LoVo (cell line): ENCODE results near the gene ANXA2.
"Not testable (repeated sequence)": the region's sequence is repeated elsewhere in the genome, so short reads cannot be mapped to it uniquely, and the experiment has no call there.

Experiments used
- DNase-seq: peaks from one replicate; pipeline ENCODE4 v3.0.0-alpha.2; 2016; ENCODE audit warnings: low spot score

ANXA2 gene

DNA sequence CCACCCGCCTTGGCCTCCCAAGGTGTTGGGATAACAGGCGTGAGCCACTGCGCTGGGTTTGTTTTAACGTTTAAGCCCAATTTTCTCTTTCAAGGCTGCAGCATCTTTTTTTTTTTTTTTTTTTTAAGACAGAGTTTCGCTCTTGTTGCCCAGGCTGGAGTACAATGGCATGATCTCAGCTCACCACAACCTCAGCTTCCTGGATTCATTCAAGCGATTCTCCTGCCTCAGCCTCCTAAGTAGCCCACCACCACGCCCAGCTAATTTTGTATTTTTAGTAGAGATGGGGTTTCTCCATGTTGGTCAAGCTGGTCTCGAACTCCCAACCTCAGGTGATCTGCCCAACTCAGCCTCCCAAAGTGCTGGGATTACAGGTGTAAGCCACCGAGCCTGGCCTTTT is 12.6 kb upstream of the ANXA2 start:
- not testable (repeated sequence) for DNase-seq

DNA sequence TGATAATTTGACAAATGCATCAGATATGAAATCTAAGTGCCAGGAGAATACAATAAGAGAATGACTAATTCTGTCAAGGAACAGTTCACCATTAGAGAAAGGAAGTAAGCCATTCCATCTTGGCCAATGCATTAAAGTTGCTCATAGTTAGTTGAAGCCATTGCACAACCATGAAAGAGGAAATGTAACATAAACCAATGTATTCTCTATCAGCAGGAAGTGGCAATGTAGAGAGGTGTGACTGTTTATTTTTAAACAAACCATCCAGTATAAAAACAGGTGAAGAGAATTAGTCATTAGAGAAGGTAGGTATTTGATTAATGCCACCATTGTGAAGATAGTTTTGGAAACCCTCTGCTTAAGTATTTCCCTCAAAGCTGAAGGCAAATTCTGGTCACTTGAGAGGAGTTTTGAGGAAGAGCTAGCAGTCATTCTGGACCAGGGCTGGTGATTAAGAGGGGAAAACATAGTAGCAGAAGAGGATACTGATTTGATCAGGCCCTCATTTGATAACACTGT is 10.7 kb upstream of the ANXA2 start:
- DNase-seq, result peak; percentile 91

DNA sequence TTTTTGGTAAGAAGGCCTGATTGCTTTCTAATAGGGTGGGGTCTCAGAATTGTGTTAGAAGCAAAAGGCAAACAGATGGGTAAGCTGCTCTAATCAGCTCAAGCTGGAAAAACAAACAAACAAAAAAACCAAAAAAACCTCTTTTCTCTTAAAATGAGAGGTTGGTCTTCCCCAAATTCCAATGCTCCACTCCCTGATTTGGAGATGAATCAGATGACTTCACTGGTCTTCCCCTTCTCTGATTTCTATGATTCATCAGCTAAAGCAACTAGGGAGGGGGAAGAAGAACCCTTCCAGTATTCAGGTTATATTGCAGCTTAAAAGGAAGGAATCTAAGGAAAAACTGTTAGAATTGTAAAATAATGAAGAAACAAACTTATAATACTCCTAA is 9.6 kb upstream of the ANXA2 start:
- DNase-seq, result peak; percentile 72

DNA sequence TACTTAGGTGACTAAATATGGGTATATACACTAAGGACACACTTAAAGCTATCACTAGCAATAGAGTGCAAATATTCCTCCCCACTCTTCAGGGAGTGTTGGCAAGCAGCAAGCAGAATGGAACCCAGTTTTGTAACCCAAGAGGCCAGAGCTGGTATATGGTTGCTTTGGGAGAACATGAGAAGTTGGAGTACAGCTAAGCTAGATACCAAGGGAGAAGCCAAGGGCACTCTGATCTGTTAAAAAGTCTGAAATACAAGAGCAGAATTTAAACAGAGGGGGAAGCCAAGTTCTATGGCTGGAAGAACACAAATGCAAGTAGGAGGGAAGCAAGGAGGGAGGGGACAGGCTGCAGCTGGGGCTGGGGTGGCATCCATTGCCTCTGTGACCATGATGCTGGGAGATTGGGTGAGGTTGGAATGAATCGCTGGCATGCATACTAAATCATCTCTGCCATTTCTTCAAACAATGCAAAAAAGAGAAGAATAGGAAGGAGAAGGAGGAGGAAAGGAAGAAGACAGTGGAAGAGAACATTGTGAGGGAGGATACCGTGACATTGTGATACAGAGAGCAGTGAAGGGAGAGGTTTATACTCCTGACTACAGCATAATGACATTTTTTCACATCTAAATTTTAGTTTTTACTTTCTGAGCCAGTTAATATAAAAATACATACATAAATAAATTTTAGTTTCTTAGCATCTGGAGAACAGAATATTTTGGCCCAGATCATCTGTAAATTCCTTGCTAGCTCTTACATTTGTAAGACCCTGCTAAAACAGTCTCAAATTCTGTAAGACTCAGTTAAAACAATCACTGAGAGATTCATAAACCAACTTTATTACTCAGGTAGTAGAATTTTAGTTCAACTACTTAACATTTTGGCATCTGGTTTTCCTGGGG is 9.0 kb upstream of the ANXA2 start:
- no peak for DNase-seq

DNA sequence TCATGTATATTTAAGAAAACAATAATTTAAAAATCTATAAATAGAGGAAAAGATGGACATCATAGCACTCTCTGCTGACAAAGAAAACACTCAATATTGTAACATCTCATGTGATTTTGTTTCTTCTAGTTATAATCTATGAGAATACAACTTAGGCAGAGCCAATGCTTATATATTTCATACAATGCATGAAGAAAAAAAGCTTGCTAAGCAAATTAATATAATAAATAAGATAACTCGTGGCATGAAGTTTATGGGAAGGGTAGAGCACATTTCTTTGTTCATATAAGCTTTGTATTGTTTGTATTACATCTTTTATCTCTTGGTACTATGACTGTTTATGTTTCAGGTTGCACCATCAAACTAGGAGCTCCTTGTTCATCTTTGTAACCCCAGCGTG is 7.6 kb upstream of the ANXA2 start:
- DNase-seq, result no peak

DNA sequence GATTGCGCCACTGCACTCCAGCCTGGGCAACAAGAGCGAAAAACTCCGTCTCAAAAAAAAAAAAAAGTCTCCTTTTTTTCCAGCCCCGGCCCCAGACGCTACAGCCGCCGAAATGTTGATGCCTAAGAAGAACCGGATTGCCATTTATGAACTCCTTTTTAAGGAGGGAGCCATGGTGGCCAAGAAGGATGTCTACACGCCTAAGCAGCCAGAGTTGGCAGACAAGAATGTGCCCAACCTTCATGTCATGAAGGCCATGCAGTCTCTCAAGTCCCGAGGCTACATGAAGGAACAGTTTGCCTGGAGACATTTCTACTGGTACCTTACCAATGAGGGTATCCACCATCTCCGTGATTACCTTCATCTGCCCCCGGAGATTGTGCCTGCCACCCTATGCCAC is 6.6 kb upstream of the ANXA2 start:
- not testable (repeated sequence) for DNase-seq

DNA sequence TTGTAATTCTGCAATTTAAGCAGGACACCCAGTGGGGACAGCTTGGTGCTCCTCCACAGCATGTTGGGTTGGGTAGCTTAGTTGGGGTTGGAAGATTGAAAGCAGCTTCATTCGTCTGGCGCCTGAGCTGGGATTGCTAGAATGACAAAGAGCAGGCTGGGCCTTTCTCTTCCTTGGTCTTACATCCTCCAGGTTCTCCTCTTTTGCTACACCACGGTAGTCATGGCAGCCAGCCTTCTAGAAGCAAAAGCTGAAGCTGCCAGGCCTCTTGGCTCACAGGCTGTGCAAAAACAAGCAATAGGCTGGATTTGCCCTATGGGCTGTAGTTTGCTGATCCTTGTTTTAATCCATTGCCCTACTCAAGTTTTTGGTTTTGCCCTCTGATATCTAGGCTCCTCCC is 3.2 kb upstream of the ANXA2 start:
- no peak for DNase-seq

DNA sequence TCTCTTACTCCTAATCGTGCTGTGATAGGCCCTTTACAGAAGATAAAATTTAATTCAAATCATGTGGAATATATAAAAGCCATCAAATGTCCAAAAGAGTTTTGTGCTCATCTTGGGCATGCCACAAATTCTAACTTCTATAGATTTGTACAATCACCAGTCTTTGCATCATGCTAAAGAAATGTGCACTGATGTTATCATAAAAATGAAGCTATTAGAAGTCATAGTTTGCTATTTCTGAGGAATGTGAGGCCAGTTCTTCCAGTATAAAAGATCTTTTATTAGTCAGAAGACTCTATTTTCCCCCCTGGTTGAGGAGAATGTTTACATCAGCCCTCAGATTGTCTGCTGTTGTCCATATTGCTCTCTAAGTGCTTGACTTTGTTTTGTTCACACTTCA is 2.1 kb upstream of the ANXA2 start:
- DNase-seq, result no peak

DNA sequence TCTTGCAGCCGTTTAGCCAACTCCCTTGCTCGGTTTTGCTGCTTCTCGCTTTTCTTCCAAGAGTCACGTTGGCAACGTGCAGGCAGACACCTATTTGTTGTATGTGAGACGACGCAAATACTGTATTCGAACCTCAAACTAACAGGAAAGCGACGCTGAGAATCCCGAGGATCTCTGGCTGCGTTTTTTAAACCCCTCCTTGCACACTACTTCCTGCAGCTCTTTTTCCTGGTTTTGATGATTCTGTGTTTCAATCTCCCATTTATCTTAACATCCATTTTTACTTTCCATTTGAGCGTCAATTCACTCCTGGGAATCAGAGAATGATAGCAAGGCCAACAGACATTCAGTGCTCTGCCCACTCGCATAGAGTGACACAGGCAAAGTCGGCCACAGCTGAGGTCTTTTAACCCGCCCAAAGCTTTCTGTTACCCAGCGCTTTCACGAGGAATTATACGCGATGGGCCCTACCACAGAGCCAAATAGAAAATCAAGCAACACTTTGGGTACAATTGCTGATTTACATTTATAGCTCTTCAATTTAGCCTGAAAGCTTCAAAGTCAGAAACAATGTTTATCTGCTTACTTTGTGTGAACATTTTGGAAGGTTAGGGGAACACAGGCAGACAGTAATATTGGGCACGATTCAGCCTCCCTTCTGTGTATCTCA is 1.6 kb upstream of the ANXA2 start:
- DNase-seq, result no peak

DNA sequence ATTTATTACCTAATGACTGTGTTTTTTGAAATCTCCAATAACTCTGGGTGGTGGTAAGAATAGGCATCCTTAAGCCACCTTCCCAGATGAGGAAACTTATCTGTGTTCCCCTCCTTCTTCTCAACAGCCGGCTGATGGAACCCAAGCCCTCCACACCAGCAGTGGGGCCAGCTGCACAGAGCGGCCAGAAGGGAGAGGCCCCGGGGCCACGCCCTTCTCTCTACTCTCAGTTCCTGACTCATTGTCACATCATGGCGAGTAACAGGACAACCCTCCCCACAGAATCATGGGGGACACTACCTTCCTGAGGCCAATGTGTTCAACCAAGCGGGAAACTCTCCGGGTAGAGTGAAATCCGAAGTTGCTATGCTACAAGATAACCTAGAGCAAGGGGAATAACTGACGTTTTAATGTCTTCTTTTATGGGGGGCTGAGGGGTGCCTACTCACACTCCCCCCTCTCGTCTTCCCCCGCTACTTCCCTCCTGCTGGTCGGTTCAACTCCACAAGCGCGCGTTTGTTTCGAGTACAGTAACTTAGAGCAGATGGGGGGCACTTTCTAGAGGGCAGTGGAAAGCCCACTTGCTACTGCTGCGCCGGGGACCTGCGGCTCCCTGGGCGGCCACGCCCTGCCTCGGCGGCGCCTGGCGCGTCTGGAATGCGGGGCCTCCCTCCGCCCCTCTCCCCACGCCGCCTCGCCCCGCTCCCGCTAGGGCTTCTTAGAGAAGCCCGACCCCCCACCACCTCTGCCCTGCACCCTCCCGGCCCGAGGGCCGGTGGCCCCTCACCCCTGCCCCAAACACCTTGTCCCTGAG is 621 bp downstream of the ANXA2 start:
- DNase-seq, result peak; percentile 86

DNA sequence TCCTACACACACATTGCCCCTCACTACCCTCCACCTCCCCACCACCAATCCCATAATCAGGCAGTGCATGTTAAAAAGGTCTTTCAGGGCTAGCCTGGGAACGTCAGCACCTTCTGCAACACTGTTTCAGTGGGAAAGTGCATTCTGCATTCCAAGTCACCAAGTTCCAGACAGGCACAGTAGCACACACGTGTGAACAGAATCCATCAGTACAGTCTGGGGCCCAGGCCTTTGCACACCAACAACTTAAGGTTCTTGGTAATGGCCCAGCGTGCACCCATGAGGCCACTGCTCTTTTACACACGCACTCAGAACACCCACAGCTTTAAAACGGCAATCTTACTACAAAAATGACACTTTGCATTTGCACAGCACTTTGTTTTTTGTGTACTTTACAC is 1.2 kb downstream of the ANXA2 start:
- peak; percentile 51 for DNase-seq

DNA sequence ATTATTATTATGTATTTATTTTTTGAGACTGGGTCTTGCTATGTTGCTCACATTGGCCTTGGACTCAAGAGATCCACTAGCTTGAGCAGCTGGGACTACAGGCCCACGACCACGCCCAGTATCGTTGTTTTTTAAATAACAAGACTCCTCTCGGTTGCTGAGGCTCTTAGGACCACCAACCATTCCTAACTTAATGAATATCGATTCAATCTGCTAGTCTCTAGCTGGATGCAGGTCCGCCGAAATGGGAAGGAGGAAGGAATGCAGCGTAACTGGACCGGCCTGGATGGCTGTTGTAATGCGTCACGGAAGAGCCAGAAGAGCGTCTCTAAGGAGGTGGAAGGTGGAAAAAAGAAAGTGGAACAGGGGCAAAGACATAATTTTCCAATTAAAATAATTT is 1.7 kb downstream of the ANXA2 start:
- no peak for DNase-seq

DNA sequence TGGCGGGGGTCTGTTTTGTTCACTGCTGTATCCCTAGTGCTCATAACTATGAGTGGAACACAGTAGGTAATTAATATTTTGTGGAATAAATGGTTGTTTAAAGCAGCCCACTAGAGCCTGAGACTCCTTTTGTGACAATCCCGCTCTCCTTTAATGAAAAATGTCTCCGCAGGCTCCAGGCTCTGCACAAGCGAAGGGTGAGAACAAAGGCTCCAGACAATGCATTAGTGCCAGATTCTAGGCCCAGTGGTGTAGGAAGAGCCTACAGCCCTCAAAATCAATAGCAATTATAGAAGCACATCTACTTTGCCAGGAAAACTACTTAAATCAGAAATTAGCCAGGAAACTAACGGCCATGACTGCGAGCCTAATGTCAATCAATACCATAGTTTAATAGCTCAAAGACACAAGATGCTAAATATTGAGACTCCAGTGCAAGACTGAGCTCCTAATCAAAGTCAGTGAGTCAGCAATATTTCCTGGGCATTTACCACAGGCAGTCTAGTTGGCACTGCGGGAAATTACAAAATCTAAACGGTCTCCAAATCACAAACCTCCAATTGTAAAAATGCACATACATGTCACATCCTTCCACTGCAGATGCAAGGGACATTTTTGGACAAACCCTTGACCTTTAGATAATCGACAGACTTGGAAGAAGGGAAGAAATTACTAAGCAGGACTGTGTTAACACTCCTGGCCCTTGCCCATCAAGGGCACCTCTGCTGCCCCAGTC is 2.3 kb downstream of the ANXA2 start:
- no peak for DNase-seq

DNA sequence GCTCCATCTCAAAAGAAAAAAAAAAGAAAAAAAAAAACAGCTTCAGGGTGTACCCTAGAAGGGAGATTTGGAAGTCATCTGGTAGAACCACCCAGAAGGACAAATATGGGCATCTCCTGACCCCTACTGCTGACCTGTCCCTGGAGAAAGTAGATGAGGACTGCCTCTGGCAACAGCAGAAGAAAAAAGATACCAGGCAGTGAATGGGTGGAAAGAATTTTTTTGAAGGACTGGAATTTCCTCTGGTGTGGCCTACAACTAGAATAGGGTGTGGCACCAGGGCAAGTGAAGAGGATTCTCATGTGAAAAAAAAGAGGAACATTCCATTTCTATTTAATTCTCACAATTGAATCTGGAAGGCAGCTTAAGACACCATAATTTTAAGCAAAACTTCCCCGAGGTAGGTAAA is 3.1 kb downstream of the ANXA2 start:
- peak; percentile 80 for DNase-seq

DNA sequence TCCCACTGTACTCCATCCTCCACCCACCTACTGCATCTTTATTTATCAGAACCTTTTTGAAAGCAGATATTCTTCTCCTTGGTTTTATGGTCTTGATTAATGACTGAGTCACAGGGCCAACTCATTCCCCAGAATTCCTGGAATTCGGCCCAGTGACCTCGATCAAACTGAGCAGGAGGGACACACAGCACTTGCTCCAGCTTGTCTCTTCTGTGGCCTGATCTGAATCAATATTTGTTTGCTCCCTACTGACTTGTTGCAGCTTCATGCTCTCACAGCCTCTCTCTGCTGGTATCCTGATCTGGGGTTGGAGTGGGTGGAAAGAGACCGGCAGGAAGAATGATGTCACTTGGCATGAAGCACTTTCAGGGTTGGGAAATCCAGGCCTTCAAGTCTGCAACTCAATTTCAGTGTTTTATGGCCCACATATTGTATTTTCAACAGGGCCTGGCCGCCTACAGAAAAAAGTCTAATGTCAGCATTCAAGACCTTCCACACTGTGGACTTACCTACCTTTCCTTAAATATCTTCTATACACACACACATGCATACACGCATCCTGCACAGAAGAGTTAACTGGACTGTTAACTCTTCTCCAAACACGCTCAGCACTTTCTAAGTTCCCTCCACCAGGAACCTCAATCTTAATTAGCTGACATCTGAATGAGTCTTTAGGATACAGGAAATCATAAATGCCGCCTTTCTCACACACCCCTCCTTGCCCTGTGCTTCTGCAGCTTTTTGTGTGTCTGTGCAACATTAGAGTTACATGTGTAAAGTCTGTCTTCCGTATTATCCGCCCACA is 4.6 kb downstream of the ANXA2 start:
- peak; percentile 97 for DNase-seq

DNA sequence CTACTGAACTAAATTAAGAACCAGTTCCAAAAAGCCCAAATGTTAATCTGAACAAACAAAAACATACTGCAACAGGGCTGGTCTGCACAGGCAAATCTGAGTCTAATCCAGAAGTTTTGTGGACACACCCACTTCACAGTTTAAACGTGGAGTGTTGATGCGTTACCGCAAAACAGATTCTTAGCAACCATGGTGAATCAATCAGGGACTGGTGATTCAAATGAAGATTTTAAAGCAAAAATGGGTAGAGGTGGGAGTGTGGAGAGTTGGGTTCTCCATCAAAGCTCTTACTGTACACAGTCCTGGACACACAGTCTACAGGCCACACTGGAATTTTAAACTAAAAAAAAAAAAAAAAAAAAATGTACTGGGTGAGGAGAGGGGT is 5.2 kb downstream of the ANXA2 start:
- DNase-seq, result peak; percentile 72

DNA sequence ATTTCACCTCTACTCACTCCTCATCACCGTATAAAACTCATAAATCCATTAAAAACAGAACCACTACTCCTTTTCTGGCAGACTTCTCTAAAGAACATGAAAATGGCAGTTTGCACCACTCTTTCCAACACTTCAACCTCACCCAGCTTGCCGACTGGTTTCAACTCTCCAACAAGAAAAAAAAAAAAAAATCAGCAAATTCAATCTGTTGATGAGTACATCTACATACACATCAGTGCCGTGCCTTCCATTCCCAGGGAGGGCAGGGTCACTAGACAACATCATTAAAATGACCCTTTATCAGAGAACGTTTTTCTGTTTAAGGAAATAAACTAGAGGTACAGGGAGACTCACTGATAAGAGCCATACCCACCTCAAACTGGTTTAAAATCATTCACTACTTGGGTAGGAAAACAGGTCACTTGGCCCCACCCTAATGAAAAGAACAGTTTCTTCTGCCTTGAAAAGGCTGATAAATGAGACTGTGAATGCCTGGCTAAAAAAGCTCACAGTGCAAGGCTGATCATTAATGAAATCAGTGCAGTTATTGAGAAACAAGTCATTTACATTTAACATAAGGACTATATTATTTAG is 6.0 kb downstream of the ANXA2 start:
- DNase-seq, result peak; percentile 58

DNA sequence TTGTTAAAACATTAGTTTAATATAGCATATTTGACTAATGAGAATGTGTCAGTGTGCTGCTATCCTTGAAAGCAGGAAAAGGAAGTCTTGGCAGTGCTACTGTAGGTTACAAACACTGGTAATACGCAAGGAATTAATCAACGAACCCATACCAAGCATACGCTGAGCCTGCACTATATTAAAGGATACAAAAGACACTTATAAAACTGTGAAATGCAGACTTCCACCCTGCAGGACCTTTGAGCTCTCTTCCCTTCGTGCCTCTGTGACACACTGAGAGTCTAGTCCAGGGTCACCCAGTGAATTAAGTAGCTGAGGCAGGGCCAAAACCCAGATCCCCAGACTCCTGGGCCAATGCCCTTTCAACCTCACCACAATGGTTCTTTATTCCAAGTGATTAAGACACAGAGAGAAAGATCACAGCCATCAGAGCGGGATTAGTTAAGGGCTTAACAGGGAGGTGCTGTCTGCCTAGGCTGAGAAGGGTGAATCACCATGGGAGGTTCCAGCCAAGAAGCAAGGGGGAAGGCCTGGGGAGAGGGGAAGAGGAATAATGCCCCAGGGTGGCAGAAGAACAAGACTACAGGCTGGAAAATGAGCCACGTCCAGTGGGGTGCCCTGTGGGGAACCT is 6.8 kb downstream of the ANXA2 start:
- peak; percentile 93 for DNase-seq

DNA sequence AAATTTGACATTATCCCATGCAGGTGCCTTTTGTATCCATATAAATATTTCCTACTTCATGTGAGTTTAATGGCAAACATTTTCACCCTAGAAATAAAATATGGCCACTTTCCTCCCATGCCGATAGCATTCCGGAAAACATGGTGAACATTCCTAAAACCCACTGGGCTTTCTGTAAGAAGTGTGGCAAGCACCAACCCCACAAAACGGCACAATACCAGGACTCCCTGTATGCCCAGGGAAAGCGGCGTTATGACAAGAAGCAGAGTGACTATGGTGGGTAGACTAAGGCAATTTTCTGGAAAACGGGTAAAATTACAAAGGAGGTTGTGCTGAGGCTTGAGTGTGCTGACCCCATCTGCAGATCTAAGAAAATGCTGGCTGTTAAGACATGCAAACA is 7.6 kb downstream of the ANXA2 start:
- no peak for DNase-seq
